ENCODE data around the gene SLC10A2. TPM values are rescaled to one million over a fixed set of nuclear protein-coding genes. Genes with fewer than 3 reads are reported as not detected.

The SLC10A2 gene
- polyA plus RNA-seq, 1 experiment, result not detected

GRCh38 chr13:103006641-103007426 lies 59.4 kb downstream of the SLC10A2 start:
- ChIA-PET CTCF (no interaction called here), POLR2A (no interaction called here)
- Histone ChIP-seq H3K27ac (ENCODE audit: low read depth, low read length) (no peak overlapping the region), H3K27me3 (ENCODE audit: control insufficient read depth, insufficient read depth, low read length) (no peaks in the 10 kb centered on the region), H3K4me3 (ENCODE audit: low read depth, low read length) (no peak overlapping the region), H3K9me3 (ENCODE audit: control insufficient read depth, insufficient read depth, low read length) (no peaks in the 10 kb centered on the region; the same call in 1 of the 2 replicates)
- no peak for DNase-seq (ENCODE audit: low read depth, low spot score)
- TF ChIP-seq, protein P1, sequence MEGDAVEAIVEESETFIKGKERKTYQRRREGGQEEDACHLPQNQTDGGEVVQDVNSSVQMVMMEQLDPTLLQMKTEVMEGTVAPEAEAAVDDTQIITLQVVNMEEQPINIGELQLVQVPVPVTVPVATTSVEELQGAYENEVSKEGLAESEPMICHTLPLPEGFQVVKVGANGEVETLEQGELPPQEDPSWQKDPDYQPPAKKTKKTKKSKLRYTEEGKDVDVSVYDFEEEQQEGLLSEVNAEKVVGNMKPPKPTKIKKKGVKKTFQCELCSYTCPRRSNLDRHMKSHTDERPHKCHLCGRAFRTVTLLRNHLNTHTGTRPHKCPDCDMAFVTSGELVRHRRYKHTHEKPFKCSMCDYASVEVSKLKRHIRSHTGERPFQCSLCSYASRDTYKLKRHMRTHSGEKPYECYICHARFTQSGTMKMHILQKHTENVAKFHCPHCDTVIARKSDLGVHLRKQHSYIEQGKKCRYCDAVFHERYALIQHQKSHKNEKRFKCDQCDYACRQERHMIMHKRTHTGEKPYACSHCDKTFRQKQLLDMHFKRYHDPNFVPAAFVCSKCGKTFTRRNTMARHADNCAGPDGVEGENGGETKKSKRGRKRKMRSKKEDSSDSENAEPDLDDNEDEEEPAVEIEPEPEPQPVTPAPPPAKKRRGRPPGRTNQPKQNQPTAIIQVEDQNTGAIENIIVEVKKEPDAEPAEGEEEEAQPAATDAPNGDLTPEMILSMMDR (IDR thresholded peaks at IDR 0.05; ENCODE audit: low read depth, low read length), result no peak

GRCh38 chr13:103004661-103005345 lies 61.4 kb downstream of the SLC10A2 start:
- peaks cover 1% of the 10 kb centered on the region; the same call in 1 of the 2 replicates for H3K9me3 ChIP-seq (ENCODE audit: control insufficient read depth, insufficient read depth, low read length)
- ChIA-PET POLR2A (no interaction called here), CTCF (no interaction called here)
- H3K4me3 ChIP-seq (ENCODE audit: low read depth, low read length), result no peak overlapping the region
- H3K27ac ChIP-seq (ENCODE audit: low read depth, low read length), result no peak overlapping the region
- H3K27me3 ChIP-seq (ENCODE audit: control insufficient read depth, insufficient read depth, low read length), result no peaks in the 10 kb centered on the region
- TF ChIP-seq, protein P1 (IDR thresholded peaks at IDR 0.05; ENCODE audit: low read depth, low read length), result no peak
- DNase-seq (ENCODE audit: low read depth, low spot score), result no peak

DNA sequence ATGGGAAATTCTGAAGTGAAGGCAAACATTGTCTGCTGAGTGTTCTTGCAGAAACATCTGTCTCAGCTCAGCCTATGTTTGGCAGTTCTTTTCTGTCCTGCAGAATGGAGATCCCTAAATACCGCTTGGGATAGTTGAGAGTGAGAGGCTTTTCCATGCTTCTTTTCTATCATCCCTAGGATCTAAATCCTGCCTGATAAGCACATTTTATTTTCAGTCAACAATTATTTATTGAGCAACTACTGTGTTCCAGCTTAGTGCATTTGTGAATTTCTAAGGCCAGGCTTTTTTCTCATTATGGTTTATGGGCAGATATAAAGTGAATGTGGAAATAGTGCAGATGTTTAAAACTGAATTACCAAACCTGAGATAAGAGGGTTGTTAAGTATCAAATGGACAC lies 62.6 kb downstream of the SLC10A2 start:
- H3K9me3 ChIP-seq (ENCODE audit: control insufficient read depth, insufficient read depth, low read length), result peaks cover 2% of the 10 kb centered on the region; the same call in 1 of the 2 replicates
- no peak for DNase-seq (ENCODE audit: low read depth, low spot score)
- ChIA-PET POLR2A (no interaction called here), CTCF (no interaction called here)
- H3K27ac ChIP-seq (ENCODE audit: low read depth, low read length), result no peak overlapping the region
- TF ChIP-seq, protein P1 (IDR thresholded peaks at IDR 0.05; ENCODE audit: low read depth, low read length), result no peak
- no peak overlapping the region for H3K4me3 ChIP-seq (ENCODE audit: low read depth, low read length)
- H3K27me3 ChIP-seq (ENCODE audit: control insufficient read depth, insufficient read depth, low read length), result no peaks in the 10 kb centered on the region

- DNase-seq (ENCODE audit: low read depth, low spot score), result no peak
- no peak overlapping the region for H3K4me3 ChIP-seq (ENCODE audit: low read depth, low read length)
- POLR2A ChIA-PET, result no interaction called here
- peaks cover 2% of the 10 kb centered on the region; the same call in 1 of the 2 replicates for H3K9me3 ChIP-seq (ENCODE audit: control insufficient read depth, insufficient read depth, low read length)
- H3K27ac ChIP-seq (ENCODE audit: low read depth, low read length), result no peak overlapping the region
- CTCF ChIA-PET, result no interaction called here
- no peaks in the 10 kb centered on the region for H3K27me3 ChIP-seq (ENCODE audit: control insufficient read depth, insufficient read depth, low read length)
- TF ChIP-seq, protein P1 (IDR thresholded peaks at IDR 0.05; ENCODE audit: low read depth, low read length), result no peak
Observed at GRCh38 chr13:103002279-103002678, 63.9 kb downstream of the SLC10A2 start.

- Histone ChIP-seq H3K9me3 (ENCODE audit: control insufficient read depth, insufficient read depth, low read length) (peaks cover 6% of the 10 kb centered on the region), H3K4me3 (ENCODE audit: low read depth, low read length) (no peak overlapping the region), H3K27me3 (ENCODE audit: control insufficient read depth, insufficient read depth, low read length) (no peaks in the 10 kb centered on the region), H3K27ac (ENCODE audit: low read depth, low read length) (no peak overlapping the region)
- no peak for DNase-seq (ENCODE audit: low read depth, low spot score)
- POLR2A ChIA-PET, result no interaction called here
- CTCF ChIA-PET, result no interaction called here
- TF ChIP-seq, protein P1 (IDR thresholded peaks at IDR 0.05; ENCODE audit: low read depth, low read length), result no peak
Observed at GRCh38 chr13:103000157-103000556, 66.1 kb downstream of the SLC10A2 start.

All from AG04450 (cell line).